ENCODE data around the gene CIT. TPM values are rescaled to one million over a fixed set of nuclear protein-coding genes. Genes with fewer than 3 reads are reported as not detected.
A peak's percentile ranks its signal among the peaks of the same experiment; 100 is the strongest.
"Not testable (repeated sequence)": the region's sequence is repeated elsewhere in the genome, so short reads cannot be mapped to it uniquely, and the experiment has no call there.

The CIT gene
- 25.2 and 34.4 TPM in 2 replicates for total RNA-seq (2014; rRNA removed; shearing (Covaris generic))

- DNase-seq (ENCODE audit: low spot score) = peak; percentile 91
These were observed at the start of gene CIT for GRCh38 chr12:119876761-119877638. TSS of gene CIT (minus strand) at chr12:119877320. CDS start at chr12:119876168, 1,152 bp downstream.

GRCh38 chr12:119925269-119925668, 48.1 kb upstream of the CIT start:
- no peak for DNase-seq (ENCODE audit: low spot score)

DNA sequence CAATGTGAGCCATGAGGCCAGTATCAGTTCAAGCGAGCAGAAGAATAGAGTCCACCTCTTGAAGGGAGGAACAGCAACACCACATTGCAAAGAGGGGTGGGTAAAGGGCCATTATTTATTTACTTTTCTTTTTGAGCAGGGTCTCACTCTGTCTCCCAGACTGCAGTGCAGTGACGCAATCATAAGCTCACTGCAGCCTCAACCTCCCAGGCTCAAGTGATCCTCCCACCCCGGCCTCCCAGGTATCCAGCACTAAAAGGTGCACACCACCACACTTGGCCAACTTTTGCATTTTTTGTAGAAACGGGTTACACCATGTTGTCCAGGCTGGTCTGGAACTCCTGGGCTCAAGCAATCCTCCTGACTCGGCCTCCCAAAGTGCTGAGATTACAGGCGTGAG, 42.9 kb upstream of the CIT start:
- DNase-seq (ENCODE audit: low spot score) = no peak

DNA sequence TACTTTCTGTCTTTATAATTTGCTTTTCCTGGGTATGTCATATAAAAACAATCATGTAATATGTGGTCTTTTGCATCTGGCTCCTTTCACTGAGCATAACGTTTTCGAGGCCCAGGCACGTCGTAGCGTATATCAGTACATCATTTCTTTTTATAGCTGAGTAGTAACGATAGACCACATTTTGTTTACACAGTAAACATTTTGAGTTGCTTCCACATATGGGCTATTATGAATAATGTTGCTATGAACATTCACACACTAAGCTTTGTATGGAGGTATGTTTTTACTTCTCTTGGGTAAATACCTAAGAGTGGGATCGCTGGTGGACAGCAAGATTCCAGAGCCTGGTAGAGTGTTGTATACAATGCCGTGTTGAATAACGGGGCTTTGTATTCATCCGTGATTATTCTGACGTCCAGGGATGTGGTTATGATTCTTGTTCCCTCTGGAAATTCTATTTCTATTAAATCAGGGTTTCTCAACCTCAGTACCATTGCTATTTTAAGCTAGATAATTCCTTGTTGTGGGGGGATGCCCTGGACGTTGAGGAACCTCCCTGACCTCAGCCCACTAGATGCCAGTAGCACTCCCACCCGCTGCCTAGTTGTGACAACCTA, 38.9 kb upstream of the CIT start:
- no peak for DNase-seq (ENCODE audit: low spot score)

DNA sequence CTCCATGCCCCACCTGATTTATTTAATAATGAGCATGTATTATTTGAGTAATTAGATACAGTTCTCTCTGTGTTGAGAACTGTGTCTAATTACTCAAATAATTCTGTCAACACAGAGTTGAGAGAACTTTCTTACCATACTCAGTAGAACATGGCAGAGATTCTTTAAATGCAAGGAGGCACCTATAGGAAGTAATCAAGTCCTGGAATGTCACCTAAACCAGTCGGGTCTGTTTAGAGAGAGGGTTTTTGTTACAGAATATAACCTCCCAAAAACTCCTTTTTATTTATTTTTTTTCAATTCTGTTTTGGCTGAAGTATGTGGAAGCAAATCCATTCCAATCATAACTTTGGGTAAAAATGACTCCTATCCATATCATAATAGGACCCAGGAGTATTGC, 37.5 kb upstream of the CIT start:
- DNase-seq (ENCODE audit: low spot score) = no peak

- DNase-seq (ENCODE audit: low spot score) = no peak
These were observed 36.6 kb upstream of the CIT start for GRCh38 chr12:119913536-119914330.

GRCh38 chr12:119911182-119911581, 34.1 kb upstream of the CIT start:
- DNase-seq (ENCODE audit: low spot score) = peak; percentile 4

DNA sequence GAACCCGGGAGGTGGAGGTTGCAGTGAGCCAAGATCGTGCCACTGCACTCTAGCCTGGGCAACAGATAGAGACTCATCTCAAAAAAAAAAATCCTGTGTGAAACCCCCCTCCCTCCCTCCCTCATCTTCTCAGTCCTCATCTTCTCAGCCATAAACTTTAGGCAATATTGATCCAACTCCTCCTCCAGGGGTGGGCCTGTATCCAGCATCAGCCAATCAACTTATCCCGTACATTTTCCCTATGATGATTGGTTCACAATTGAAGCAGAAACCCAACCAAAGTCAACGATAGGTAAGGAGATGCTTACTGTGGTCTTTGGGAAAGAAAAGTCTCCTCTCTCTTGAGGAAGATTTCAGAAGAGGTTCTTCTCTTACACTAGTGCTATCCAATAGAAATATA, 33.5 kb upstream of the CIT start:
- no peak for DNase-seq (ENCODE audit: low spot score)

- DNase-seq (ENCODE audit: low spot score) = peak; percentile 78
These were observed 25.0 kb upstream of the CIT start for GRCh38 chr12:119902084-119902509.

DNA sequence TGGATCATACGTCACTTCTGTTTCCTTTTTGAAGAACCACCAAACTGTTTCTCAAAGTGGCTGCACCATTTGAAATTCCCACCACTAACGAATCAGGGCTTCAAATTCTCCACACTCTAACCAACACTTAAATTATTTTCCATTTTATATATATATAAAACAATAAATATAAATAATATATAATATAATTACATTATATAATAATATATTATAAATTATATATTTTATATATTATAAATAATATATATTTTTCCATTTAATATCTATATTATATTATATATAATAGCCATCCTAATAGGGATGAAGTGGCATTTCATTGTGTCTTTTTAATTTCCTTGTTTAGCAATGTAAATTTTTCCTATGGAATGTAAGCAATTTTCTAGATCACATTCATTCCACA, 24.6 kb upstream of the CIT start:
- DNase-seq (ENCODE audit: low spot score) = no peak

- DNase-seq (ENCODE audit: low spot score) = no peak
These were observed 17.8 kb upstream of the CIT start for GRCh38 chr12:119894916-119895315.

GRCh38 chr12:119892611-119893010, 15.5 kb upstream of the CIT start:
- DNase-seq (ENCODE audit: low spot score) = not testable (repeated sequence)

- no peak for DNase-seq (ENCODE audit: low spot score)
These were observed 8.4 kb upstream of the CIT start for GRCh38 chr12:119885549-119885948.

- DNase-seq (ENCODE audit: low spot score) = not testable (repeated sequence)
These were observed 6.7 kb upstream of the CIT start for GRCh38 chr12:119883791-119884190.

- DNase-seq (ENCODE audit: low spot score) = no peak
These were observed 6.1 kb upstream of the CIT start for GRCh38 chr12:119883237-119883636.

DNA sequence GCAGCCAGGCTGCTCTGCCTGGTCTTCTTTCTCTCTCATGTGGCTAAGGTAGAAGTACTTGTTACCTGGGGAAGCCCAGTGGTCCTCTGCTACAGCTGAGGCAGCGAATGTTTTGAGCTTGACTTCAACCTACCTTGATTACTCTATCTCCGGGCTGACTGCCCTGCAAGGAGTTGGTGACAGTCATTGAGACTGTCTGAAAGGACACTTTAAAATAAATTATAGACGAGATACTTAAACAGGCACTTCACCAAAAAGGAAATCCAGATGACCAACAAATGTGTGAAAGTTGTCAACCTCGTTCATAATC, 474 bp upstream of the CIT start:
- DNase-seq (ENCODE audit: low spot score) = no peak

- DNase-seq (ENCODE audit: low spot score) = peak; percentile 13
These were observed 6.7 kb downstream of the CIT start for GRCh38 chr12:119870457-119870856.

DNA sequence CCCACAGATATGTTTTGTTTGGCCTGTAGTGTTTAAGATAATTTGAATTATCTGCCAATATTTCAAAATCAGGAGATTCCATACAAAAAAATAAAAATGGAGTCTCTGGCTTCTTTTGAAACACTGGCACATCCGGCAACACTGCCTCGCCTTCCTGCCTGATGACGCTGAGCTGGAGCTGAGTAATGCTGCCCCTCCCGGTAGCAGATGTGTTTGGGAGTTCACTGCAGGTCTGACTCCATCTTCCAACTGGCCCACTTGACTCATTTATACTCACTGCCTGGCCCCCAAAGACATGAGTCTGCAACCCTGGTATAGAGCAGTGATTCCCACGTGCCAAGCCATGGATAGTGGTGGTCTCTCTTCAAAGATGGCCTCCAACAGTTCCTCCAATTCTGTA, 7.4 kb downstream of the CIT start:
- peak; percentile 92 for DNase-seq (ENCODE audit: low spot score)

DNA sequence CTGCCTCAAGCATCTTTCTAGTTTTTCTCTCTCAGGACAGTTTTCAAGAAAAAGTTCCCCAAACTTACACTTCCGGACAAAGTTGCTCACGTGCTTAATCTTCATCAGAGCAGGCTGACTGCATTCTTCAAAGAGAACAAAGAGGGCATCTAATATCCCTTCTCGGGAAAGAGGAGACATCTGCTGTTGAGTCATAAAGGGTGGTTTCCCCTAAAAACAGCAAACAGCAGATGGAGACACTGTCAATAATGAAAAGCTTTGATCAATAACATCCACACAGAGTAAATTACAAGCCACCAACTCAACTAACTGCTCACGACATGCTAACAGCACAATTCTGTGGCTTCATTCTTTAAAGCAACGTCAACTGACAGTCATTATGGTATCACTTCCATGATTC, 8.1 kb downstream of the CIT start:
- peak; percentile 36 for DNase-seq (ENCODE audit: low spot score)

- no peak for DNase-seq (ENCODE audit: low spot score)
These were observed 12.5 kb downstream of the CIT start for GRCh38 chr12:119864591-119864990.

GRCh38 chr12:119859241-119859640, 17.9 kb downstream of the CIT start:
- no peak for DNase-seq (ENCODE audit: low spot score)

DNA sequence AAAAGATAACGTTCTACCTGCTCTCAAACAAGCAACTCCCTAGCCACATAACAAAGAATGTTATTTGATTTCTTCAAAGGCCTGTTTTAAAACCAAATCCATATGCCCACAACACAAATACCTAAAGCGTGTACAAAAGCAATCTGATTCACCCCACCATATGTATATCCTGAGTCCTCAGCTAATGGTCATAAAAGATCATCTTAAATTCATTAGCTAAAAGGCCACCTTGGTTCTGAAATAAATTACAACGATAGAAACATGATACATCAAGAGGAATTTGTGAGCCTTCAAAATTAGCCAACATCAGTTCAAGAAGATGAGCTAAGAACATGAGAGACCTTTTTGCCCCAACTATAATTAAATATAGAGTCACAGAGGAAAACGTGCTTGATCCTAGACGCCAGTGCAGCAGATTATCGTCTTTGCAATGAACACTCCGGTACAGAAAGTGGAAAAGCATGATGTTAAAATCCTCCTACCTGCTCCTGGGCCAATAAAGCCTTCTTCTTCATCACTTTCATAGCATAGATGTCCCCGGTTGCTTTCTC, 20.0 kb downstream of the CIT start:
- DNase-seq (ENCODE audit: low spot score) = no peak
